LNCaP clone FGC (cell line): ENCODE results near the gene KLHL2.

ENCODE experiments used
- DNase-seq: peaks from one replicate; pipeline ENCODE4 v3.0.0-alpha.2; 2011; ENCODE audit warnings: low read depth
- H3K4me3 ChIP-seq: 2 replicates; pipeline ENCODE4 v1.5.1; 2011; ENCODE audit warnings: mild to moderate bottlenecking, low read depth, low read length, control low read depth
- TF ChIP-seq, protein P1 (sequence below): IDR thresholded peaks from 2 replicates; pipeline ENCODE4 v1.5.1; 2012; ENCODE audit warnings: mild to moderate bottlenecking; ENCODE audit not compliant: control insufficient read depth, insufficient read depth; ENCODE audit errors: extremely low read depth

The KLHL2 gene

DNA sequence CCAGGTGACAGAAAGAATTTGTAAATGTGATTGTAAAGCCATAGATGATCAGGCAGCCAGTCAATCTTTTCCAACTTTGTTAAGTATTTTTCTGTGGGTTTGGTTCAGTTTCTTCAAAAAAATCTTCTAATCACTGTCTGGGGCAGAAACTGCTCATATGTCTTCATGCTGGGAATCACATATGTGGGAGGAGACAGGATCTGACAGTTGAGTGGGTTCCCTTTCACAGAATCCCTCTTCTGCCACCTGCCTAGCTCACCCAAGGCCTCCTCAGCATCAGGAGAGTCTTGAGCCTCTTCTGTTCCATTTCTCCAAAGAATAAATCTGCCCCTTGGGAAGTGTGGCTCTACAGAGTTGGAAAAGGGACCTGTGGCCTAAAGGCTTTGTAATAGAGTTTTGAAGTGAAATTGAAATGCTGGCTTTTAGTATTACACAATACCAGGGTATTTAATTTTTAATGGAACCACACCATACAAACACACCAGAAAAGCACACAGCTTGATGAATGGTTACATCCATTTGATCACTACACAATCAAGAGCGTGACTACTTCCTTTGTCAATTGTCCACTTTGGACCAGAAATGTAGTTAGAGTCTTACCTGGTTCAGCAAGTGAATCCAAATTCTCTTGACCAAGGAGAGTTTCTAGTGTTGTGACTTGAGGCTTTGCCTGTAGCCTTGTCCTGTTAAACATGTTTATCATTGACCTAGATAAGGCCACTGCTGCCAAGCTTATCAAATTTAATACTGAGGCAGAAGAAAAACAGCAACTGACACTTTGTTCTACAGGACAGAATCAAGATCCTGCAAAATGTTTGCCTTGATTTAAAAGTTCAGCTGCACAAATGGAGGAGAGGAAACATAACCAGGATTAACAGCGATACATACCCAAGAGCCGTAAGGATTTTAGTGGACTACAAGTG lies 140.5 kb downstream of the KLHL2 start:
- H3K4me3 ChIP-seq, result no peak overlapping the region
- no peak for DNase-seq
- TF ChIP-seq, protein P1, sequence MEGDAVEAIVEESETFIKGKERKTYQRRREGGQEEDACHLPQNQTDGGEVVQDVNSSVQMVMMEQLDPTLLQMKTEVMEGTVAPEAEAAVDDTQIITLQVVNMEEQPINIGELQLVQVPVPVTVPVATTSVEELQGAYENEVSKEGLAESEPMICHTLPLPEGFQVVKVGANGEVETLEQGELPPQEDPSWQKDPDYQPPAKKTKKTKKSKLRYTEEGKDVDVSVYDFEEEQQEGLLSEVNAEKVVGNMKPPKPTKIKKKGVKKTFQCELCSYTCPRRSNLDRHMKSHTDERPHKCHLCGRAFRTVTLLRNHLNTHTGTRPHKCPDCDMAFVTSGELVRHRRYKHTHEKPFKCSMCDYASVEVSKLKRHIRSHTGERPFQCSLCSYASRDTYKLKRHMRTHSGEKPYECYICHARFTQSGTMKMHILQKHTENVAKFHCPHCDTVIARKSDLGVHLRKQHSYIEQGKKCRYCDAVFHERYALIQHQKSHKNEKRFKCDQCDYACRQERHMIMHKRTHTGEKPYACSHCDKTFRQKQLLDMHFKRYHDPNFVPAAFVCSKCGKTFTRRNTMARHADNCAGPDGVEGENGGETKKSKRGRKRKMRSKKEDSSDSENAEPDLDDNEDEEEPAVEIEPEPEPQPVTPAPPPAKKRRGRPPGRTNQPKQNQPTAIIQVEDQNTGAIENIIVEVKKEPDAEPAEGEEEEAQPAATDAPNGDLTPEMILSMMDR, result no peak

DNA sequence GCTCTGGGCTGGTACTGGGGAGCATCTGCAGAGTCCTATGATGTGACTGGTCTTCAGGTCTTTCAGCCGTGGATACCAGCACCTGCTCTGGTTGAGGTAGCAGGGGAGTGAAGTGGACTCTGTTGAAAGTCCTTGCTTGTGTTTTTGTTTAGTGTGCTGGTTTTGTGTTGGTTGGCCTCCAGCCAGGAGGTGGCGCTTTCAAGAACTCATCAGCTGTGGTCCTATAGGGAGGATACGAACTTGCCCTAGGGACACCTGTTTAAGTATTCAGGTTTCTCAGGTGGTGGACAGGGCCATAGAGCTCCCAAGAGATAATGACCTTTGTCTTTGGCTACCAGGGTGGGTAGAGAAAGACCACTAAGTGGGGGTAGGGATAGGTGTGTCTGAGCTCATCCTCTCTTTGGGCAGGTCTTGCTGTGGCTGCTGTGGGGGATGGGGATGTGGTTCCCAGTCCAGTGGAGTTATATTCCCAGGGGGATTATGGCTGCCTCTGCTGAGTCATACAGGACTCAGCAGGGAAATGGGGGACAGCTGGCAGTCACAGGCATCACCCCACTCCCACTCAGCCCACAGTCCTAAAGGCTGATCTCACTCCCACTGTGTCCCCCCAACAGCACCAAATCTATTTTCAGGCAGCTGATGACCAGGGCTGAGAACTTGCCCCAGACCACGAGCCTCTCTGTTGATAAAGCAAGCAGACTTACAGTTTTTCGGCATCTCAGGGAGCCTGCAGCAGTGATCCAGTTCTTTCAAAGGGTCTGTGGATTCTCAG lies 144.2 kb downstream of the KLHL2 start:
- TF ChIP-seq, protein P1, result no peak
- no peak overlapping the region for H3K4me3 ChIP-seq
- DNase-seq, result no peak

DNA sequence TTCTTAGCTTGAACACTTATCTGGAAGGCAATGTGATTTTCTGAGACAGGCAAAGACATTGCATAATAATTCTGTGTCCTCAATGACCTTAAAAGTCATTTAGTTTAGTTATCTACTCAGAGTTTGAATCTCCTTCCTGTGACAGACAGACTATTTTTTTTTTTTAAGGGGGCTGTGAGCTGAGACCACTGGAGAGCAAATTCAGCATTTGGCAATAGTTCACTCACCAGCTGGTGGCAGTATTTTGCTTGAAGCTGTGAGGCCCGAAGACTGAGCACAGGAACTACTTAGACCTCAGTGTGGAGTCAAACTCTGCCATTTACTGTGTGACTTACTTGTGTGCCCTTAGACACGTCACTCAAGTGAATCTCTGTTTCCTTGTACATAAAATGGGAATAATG lies 148.5 kb downstream of the KLHL2 start:
- H3K4me3 ChIP-seq, result no peak overlapping the region
- TF ChIP-seq, protein P1, result peak; percentile 82
- peak; percentile 42 for DNase-seq

DNA sequence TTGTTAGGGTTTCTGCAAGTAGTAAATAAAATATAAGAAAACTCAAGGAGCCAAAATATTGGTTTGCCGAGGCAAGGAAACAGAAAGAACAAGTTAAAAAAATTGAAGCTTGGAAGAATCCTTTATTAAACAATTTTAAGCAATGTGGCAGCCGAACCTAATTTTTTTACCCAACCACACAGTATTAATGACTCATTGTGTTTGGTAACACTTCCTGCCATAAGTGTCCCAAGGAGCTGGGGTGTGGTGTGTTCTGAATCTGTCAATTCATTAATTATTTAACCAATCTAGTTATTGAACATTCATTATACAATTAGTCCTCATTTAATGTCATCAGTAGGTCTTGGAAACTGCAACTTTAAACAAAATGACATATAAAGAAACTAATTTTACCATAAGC lies 152.1 kb downstream of the KLHL2 start:
- DNase-seq, result no peak
- H3K4me3 ChIP-seq, result no peak overlapping the region
- TF ChIP-seq, protein P1, result no peak

DNA sequence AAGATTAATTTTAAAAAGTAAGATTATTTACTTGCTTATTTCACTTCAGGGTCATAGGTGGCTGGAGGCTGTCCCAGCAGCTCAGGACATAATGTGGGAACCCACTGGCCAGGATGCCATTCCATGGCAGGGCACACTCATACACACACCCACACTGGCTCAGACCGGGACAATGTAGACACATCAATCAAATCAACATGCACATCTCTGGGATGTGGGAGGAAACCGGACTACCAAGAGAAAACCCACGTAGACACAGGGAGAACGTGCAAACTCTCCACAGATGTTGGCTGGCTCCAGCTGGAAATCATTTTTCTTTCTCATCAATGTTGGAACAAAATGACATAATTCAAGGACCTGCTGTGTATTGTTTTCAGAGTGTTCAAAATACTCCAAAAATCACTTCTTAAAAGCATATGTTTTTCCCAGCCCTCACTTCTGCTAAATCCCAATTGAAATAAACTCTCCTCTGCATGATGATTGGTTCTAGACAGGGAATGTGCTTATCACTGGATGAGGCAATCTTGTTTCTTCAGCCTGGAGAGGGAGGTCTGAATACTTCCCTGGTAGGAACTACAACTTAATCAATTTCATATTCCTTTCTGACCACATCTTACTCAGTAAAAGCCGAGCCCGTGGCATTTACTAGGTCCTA lies 152.8 kb downstream of the KLHL2 start:
- DNase-seq, result no peak
- TF ChIP-seq, protein P1, result no peak
- H3K4me3 ChIP-seq, result no peak overlapping the region

DNA sequence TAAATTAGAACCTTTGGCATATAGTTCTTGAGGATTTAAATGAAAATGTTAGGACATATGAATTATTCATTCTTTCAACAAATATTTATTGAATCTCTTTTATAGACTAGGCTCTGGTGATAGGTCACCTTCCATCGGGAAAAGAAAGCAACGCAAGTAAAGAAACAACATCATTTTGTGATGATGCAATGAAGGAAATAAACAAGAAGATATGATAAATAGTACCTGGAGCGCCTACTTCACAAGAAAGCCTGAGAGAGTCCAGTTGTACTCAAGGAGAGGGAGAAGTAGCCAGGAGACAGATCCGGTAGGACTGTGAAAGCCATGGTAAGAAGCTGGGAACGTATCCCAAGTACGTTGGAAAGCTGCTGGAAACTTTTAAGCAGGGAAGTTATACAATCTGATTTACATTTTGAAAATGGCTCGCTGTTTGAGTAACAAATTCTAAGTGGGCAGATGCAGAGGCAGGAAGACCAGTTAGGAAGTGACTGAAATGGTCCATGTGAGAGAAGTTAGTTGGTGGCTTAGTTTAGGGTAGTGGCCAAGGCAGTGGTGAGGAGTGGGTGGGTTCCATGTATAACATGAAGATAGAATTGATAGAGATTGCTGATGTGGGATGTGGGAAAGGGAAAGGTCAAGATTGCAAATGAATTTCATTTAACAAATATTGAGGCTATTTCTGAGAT lies 153.8 kb downstream of the KLHL2 start:
- H3K4me3 ChIP-seq, result no peak overlapping the region
- no peak for DNase-seq
- TF ChIP-seq, protein P1, result no peak
